ENCODE data around the gene CFAP97. TPM values are rescaled to one million over a fixed set of nuclear protein-coding genes. Genes with fewer than 3 reads are reported as not detected.

Gene CFAP97
- total RNA-seq, 2 donors from 2014 or later, result 14.1 to 15.1 TPM

DNA sequence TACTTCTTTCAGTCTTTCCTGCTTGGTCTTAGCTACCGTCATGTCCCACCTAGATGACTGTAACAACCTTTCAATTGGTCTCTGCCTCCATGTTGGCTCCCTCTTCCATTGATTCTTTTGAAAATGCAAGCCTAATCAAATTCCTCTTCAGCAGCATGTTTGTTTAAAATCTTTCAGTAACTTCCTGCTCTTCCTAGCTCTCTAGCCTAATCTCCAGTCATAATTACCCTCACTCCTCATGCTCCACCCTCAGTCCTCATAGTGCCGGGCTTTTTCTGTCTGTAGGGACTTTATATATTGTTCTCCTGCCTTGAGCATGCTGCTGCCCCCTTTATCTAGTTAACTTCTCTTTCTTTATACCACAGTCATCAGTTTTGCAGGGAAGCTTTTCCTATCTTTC lies 17.7 kb upstream of the CFAP97 start:
- Histone ChIP-seq H3K4me1 (peaks cover 0 to 13% of the 10 kb centered on the region in 2 donors), H3K9me3 (no peaks in the 10 kb centered on the region), H3K27me3 (no peaks in the 10 kb centered on the region), H3K27ac (no peak overlapping the region), H3K36me3 (no peaks in the 10 kb centered on the region), H3K4me3 (no peak overlapping the region)
- DNase-seq (ENCODE audit: low spot score), result no peak
- TF ChIP-seq, protein P1, sequence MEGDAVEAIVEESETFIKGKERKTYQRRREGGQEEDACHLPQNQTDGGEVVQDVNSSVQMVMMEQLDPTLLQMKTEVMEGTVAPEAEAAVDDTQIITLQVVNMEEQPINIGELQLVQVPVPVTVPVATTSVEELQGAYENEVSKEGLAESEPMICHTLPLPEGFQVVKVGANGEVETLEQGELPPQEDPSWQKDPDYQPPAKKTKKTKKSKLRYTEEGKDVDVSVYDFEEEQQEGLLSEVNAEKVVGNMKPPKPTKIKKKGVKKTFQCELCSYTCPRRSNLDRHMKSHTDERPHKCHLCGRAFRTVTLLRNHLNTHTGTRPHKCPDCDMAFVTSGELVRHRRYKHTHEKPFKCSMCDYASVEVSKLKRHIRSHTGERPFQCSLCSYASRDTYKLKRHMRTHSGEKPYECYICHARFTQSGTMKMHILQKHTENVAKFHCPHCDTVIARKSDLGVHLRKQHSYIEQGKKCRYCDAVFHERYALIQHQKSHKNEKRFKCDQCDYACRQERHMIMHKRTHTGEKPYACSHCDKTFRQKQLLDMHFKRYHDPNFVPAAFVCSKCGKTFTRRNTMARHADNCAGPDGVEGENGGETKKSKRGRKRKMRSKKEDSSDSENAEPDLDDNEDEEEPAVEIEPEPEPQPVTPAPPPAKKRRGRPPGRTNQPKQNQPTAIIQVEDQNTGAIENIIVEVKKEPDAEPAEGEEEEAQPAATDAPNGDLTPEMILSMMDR (IDR thresholded peaks at IDR 0.05), result no peak

DNA sequence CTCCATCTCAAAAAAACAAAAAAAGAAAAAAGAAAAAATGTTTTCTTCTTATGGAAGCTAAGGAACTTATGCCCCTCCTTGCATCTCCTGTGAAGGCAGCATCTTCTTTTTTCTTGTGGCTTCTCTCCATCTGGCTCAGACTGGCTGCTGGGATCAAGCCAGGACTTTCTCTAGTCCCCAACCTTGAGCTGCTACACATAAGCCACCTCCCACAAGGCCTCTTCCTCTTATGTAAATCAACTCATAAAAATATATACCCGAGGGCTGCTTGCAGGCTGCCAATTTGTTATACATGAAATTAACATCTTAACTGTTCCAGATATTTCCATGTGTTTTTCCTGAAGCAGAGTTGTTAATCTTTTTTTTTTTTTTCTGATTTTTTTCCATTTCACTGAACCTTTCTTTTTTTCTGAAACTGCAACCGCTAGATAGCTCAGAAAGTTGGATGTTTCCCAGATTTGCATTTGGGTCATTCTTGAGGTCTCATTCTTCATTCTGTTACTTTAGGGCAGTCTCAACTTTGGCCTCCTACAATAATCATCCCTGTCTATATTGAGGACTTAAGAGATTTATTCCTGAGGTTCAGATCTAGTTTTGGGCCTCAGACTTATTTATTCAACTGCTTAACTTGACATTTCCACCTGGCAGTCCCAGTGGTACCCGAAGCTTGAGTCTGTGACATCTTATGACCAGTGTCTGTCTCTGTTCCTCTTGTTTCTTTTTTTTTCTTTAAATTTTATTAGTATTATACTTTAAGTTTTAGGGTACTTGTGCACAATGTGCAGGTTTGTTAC lies 15.9 kb upstream of the CFAP97 start:
- Histone ChIP-seq H3K9me3 (no peaks in the 10 kb centered on the region), H3K27ac (no peak overlapping the region), H3K4me3 (no peak overlapping the region), H3K36me3 (no peaks in the 10 kb centered on the region), H3K27me3 (no peaks in the 10 kb centered on the region), H3K4me1 (peaks cover 0 to 22% of the 10 kb centered on the region in 2 donors)
- DNase-seq (ENCODE audit: low spot score), result no peak
- TF ChIP-seq, protein P1 (IDR thresholded peaks at IDR 0.05), result no peak

DNA sequence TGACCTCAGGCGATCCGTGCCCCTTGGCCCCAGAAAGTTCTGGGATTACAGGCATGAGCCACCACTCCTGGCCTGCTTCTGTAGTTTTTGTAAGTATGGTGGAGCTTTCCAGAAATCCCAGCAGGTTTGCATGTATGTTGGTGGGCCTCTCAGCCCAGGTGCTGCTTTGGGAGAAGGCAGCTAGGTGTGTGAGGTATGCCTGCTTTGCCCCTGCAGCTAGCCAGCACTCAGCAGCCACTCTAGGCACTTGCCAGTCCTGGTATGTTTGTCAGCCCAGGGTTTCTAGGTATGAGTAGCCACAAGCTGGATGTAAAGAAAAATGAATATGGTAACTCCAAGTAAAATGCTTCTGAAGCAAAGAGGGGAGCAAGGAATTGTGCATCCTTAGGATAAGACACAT lies 14.5 kb upstream of the CFAP97 start:
- Histone ChIP-seq H3K4me3 (no peak overlapping the region), H3K27me3 (no peaks in the 10 kb centered on the region), H3K4me1 (peaks cover 0 to 22% of the 10 kb centered on the region in 2 donors), H3K36me3 (no peaks in the 10 kb centered on the region), H3K27ac (no peak overlapping the region), H3K9me3 (no peaks in the 10 kb centered on the region)
- TF ChIP-seq, protein P1 (IDR thresholded peaks at IDR 0.05), result no peak
- DNase-seq (ENCODE audit: low spot score), result no peak

DNA sequence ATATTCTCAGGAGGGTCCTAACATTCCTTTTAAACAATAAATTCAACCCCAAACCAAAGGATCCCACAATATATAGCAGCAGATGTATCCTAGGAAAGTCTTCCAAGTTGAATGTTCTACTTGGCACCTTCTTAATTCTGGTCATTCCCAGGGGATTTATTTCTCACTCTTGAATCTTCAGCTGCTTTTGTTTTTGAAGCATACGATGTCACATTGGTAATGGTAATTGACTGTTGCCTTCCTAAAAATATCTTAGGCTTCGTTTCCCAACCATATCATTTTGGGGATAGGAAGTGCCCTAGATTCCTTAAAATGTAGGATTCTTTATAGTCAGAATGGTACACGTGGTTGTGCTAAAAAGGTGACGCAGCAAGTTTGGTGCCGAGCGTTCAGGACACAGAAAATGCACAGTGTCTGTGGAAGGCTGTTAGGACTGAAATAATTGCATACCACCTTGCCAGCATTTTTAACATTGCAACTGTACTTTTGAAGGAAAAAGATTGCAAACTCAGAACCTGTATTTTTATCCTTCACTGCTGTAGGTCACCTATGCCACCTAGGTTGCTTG lies 13.7 kb upstream of the CFAP97 start:
- H3K36me3 ChIP-seq, result no peaks in the 10 kb centered on the region
- H3K4me3 ChIP-seq, result no peak overlapping the region
- peak overlapping the region; percentile 35 to 57 for H3K27ac ChIP-seq
- no peaks in the 10 kb centered on the region for H3K27me3 ChIP-seq
- H3K4me1 ChIP-seq, result peaks cover 0 to 28% of the 10 kb centered on the region in 2 donors
- TF ChIP-seq, protein P1 (IDR thresholded peaks at IDR 0.05), result no peak
- no peak for DNase-seq (ENCODE audit: low spot score)
- no peaks in the 10 kb centered on the region for H3K9me3 ChIP-seq

DNA sequence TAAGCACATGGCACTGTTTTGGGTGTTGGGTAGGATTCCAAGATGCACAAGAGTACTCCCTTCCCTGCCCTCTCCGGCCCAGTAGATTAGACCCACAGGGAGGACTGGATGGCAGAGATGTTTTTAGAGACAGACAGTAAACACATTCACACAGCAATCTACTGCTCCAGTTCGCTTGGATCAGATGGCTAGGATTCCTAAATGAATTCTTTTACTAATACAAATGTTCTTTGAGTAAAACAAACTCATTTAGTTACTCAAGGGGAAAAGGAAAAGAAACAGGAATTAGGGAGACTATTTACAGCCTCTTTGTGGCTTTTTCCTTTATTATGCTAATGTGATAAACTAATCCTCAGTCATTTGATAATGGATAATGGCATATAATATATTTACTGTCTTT lies 11.5 kb upstream of the CFAP97 start:
- no peak for DNase-seq (ENCODE audit: low spot score)
- TF ChIP-seq, protein P1 (IDR thresholded peaks at IDR 0.05), result no peak
- no peak overlapping the region for H3K4me3 ChIP-seq
- H3K27me3 ChIP-seq, result no peaks in the 10 kb centered on the region
- H3K9me3 ChIP-seq, result no peaks in the 10 kb centered on the region
- H3K36me3 ChIP-seq, result no peaks in the 10 kb centered on the region
- peaks cover 0 to 38% of the 10 kb centered on the region in 2 donors for H3K4me1 ChIP-seq
- peak overlapping the region; percentile 18 to 57 for H3K27ac ChIP-seq

Data from right atrium auricular region (tissue), 2 donors.